GM18507 (cell line): Measurements from ENCODE around the gene BTG1.
"Not testable (repeated sequence)": the region's sequence is repeated elsewhere in the genome, so short reads cannot be mapped to it uniquely, and the experiment has no call there.

Experiments used
- DNase-seq: peaks from one replicate; pipeline ENCODE4 v3.0.0; 2011; ENCODE audit warnings: low read depth; ENCODE audit not compliant: insufficient read length; ENCODE audit errors: extremely low spot score
- FAIRE-seq: peaks from 2 replicates; lab custom pipeline; 2011; peaks lifted over from hg19 to GRCh38; lab: Jason Lieb, UNC

BTG1 gene

DNA sequence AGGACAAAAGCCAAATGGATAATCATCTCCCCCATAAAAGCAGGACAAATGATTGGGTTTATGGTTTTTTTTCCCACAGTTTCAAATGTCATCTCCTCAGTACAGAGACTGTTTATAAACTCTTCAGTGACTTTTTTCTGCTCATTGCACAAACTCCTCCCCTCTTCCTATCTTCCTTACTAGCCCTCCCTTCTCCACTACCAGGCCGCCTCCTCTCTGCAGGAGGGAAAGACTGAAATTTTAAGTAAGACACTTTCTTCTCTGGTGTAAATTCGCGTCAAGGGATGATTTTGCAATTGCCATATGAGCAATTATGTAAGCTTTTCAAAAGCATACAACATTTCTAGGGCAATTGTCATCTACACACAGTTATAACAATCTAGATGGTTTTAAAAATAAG, 37.0 kb downstream of the BTG1 start:
- DNase-seq: no peak
- no peak for FAIRE-seq

GRCh38 chr12:92107621-92108131, 38.0 kb downstream of the BTG1 start:
- FAIRE-seq (no peak), DNase-seq (no peak)

GRCh38 chr12:92107094-92107493, 38.6 kb downstream of the BTG1 start:
- DNase-seq: no peak
- FAIRE-seq: no peak

GRCh38 chr12:92105676-92106075, 40.0 kb downstream of the BTG1 start:
- FAIRE-seq (peak; percentile 38), DNase-seq (no peak)

GRCh38 chr12:92105110-92105509, 40.5 kb downstream of the BTG1 start:
- DNase-seq (no peak), FAIRE-seq (no peak)

DNA sequence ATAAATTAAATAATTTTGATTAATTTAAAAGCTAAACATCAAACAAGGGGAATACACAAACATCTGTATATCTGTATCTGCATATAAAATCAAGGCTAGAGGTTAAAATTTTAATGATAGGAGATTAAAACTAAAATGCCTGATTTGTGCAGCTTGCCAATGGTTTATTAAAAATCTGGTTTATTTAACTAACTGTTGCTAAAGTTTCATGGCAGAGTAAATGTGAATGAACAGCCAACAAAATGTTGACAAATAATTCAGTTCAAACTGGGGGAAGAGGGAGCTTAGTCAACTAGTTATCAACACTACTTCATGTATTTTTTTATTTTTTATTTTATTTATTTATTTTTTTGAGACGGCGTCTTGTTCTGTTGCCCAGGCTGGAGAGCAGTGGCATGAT, 43.0 kb downstream of the BTG1 start:
- DNase-seq (no peak), FAIRE-seq (no peak)

DNA sequence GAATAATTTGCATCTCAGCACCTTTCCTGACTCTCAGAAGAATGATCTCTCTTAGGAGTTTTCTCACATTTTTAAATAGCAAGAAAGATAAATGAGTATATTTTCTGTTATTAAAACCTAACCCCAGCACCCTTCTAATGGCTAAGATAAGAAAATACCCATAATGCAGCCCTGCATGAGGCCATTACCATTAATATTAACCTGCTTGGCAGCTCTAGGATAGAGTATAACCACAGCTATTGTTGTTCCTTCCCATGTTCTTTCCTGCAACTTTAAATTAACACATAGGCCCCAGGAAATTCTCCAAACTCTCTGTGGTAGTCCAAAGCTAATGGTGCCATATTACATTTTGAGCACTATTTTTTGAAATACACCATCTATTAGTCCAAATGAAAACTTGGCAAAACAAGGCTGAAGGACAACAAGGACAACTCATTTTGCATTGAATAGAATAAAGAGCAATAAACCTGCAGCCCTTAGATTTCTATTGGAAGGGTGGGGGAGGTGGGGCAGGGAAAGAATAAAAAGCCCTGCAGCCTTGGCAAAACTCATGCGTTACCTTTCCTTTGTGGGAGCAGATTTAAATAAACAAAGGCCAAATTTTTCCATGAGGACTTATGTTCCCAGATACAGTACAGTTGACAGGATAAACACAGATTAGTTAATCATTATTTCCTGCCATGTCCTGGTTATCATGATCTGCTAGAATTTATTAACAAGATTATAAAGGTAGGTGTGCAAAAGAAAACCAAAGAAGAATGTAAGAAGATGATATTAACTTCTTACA, 46.9 kb downstream of the BTG1 start:
- FAIRE-seq (no peak), DNase-seq (no peak)

DNA sequence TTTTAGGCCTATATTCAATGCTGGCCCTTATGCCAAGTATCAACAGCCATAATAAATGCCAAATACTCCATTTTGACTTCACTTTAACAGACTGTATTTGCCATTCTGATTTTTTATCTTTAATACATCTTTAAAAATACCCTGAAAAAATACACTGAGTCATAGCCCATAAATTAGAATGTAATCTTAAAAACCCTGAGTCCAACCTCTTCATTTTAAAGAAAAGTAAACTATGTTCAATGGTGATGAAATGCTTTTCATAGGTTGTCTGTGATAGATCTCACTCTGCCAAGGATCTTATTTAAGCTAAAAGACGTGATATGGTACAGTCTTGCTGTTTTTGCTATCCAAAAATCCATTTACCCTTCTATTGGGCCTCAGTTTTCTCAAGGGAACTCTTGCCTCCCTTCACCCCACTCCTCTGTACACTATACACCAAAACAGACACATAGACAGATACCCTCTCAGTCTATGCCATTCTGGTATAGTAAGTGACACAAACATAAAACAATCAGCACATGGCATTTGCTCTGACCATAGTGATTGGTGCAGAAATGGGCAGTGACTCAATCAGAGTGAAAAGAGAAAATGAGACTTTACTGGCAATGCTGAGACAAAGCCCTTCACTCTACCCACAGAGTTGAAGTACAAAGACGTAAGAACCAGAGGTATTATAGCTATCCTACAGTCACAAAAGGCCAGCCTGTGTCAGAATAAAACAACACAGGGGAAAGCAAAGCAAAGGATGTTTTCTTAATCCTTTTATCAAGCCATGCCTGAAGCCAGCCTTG, 49.1 kb downstream of the BTG1 start:
- FAIRE-seq: no peak
- no peak for DNase-seq

DNA sequence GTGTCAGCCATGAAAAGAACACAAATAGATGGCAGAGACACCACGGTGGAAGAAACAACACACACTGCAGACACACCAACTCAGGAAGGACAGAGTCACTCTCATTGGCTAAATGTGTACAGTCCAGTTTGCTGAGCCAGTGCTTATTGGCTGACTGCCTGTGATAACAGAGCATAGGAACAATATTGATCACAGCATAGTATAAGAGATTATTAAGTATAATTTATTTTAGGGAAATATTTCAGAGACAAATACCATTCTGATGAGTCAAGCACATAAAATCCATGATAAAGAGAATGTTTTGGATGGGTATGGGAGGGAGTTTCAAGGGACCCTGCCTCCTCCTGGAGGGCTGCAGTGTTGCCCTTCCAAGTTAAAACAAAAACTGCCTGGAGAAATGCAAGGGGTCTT, 50.9 kb downstream of the BTG1 start:
- no peak for FAIRE-seq

GRCh38 chr12:92094301-92094700, 51.3 kb downstream of the BTG1 start:
- DNase-seq: not testable (repeated sequence)
- FAIRE-seq: peak; percentile 72

More for the DNA sequence above, 50.9 kb downstream of the BTG1 start:
- DNase-seq: no peak
